Thyroid gland (tissue), 4 donors: ENCODE results near the gene NT5C2. TPM values are rescaled to one million over a fixed set of nuclear protein-coding genes. Genes with fewer than 3 reads are reported as not detected.

Source experiments
- DNase-seq, 2 donors: peaks; one replicate each; pipeline ENCODE4 v3.0.0-alpha.2; 2019
- H3K27ac ChIP-seq, 3 donors: fragments of 200-600 bp; sonication (generic); 1 replicate in 2 of 3; 2 replicates in 1 of 3; pipeline ENCODE4 v1.5.1; 2016 to 2019; ENCODE audit warnings: mild to moderate bottlenecking in 1 of 3, moderate library complexity in 1 of 3
- H3K27me3 ChIP-seq: fragments of 200-600 bp; sonication (generic); one replicate; pipeline ENCODE4 v1.5.1; 2019
- H3K36me3 ChIP-seq, 2 donors: fragments of 200-600 bp; sonication (generic); one replicate each; pipeline ENCODE4 v1.5.1; 2016 to 2019
- H3K4me1 ChIP-seq, 2 donors: fragments of 200-600 bp; sonication (generic); one replicate each; pipeline ENCODE4 v1.5.1; 2017 to 2019
- H3K4me3 ChIP-seq, 3 donors: fragments of 200-600 bp; sonication (generic); replicated peaks in 1 of 3; 1 replicate in 2 of 3; 2 replicates in 1 of 3; pipeline ENCODE4 v1.5.1; 2016; ENCODE audit warnings: mild to moderate bottlenecking in 1 of 3
- H3K9me3 ChIP-seq: fragments of 200-600 bp; sonication (generic); one replicate; pipeline ENCODE4 v1.5.1; 2017
- CTCF ChIP-seq, 6 experiments: fragments of 200-600 bp in 3 of 6; fragments of 450-650 bp in 3 of 6; sonication (generic) in 3 of 6; IDR thresholded peaks; one replicate each; pipeline ENCODE4 v1.5.1; 2016 to 2019; ENCODE audit warnings: antibody characterized with exemption in 6 of 6, mild to moderate bottlenecking in 2 of 6, inconsistent platforms in 1 of 6, moderate library complexity in 1 of 6
- POLR2A ChIP-seq, 2 donors: fragments of 450-650 bp; IDR thresholded peaks; one replicate each; pipeline ENCODE4 v1.6.1; 2017; ENCODE audit warnings: antibody characterized with exemption in 2 of 2, mild to moderate bottlenecking in 2 of 2, moderate library complexity in 1 of 2
- WGBS, 2 donors: methylation state at CpG; one replicate each; pipeline ENCODE4 v1.1.5; 2017; 5-methylcytosine and 5-hydroxymethylcytosine counted together
- intact Hi-C: fragments of 100-400 bp; cut with DNase I; formaldehyde crosslinking; loops from one replicate; pipeline ENCODE4 v1.15.1; 2023
- total RNA-seq, 4 donors: library from RNA; depleted of rRNA; stranded (reverse); fragments of >200 nt; gene quantifications; one replicate each; pipeline ENCODE4 v1.2.3, GENCODE V29; 2016

NT5C2 gene
- total RNA-seq, 4 donors from 2014 or later, result 194 to 238 (median 214) TPM

GRCh38 chr10:103082683-103083082, 110.4 kb downstream of the NT5C2 start:
- no peak for TF ChIP-seq POLR2A (IDR thresholded peaks at IDR 0.05)
- TF ChIP-seq CTCF (IDR thresholded peaks at IDR 0.05), result no peak
- 100% methylated on average over 1 of the region's 1 CpG for WGBS, 2 donors
- no peak overlapping the region for H3K4me3 ChIP-seq
- no peaks in the 10 kb centered on the region for H3K27me3 ChIP-seq
- peaks cover 4 to 26% of the 10 kb centered on the region in 2 donors for H3K36me3 ChIP-seq
- intact Hi-C loops, result no loop called here
- DNase-seq, result no peak
- H3K27ac ChIP-seq, result no peak overlapping the region
- no peaks in the 10 kb centered on the region for H3K4me1 ChIP-seq
- no peaks in the 10 kb centered on the region for H3K9me3 ChIP-seq

- no peak overlapping the region for H3K4me3 ChIP-seq
- peaks cover 0 to 12% of the 10 kb centered on the region in 2 donors for H3K36me3 ChIP-seq
- no peak for TF ChIP-seq CTCF (IDR thresholded peaks at IDR 0.05)
- no peaks in the 10 kb centered on the region for H3K27me3 ChIP-seq
- H3K27ac ChIP-seq, result no peak overlapping the region
- DNase-seq, result peak in 1 of 2 donors; percentile 21
- intact Hi-C loops, result no loop called here
- 96 to 100% methylated on average over 1 to 4 of the region's 4 CpGs for WGBS, 2 donors
- no peaks in the 10 kb centered on the region for H3K4me1 ChIP-seq
- no peaks in the 10 kb centered on the region for H3K9me3 ChIP-seq
Measured at GRCh38 chr10:103080891-103081581, 112.0 kb downstream of the NT5C2 start.

- H3K27ac ChIP-seq, result no peak overlapping the region
- no peak for DNase-seq
- H3K4me3 ChIP-seq, result no peak overlapping the region
- intact Hi-C loops, result loop anchor here (10.0 kb wide), 1 partner anchor 165 kb away; the partner anchor contains the start of gene RPEL1
- H3K9me3 ChIP-seq, result no peaks in the 10 kb centered on the region
- 86 to 89% methylated on average over 8 to 11 of the region's 11 CpGs for WGBS, 2 donors
- H3K27me3 ChIP-seq, result no peaks in the 10 kb centered on the region
- H3K36me3 ChIP-seq, result peaks cover 0 to 1% of the 10 kb centered on the region in 2 donors
- H3K4me1 ChIP-seq, result no peaks in the 10 kb centered on the region
- no peak for TF ChIP-seq CTCF (IDR thresholded peaks at IDR 0.05)
- TF ChIP-seq POLR2A (IDR thresholded peaks at IDR 0.05), result no peak
Measured at GRCh38 chr10:103079946-103080345, 113.1 kb downstream of the NT5C2 start.

- no peak for DNase-seq
- Histone ChIP-seq H3K36me3 (no peaks in the 10 kb centered on the region), H3K4me1 (no peaks in the 10 kb centered on the region), H3K9me3 (no peaks in the 10 kb centered on the region), H3K27ac (no peak overlapping the region), H3K4me3 (no peak overlapping the region), H3K27me3 (no peaks in the 10 kb centered on the region)
- intact Hi-C loops, result loop anchor here (10.0 kb wide), 1 partner anchor 166 kb away; the partner anchor contains the start of gene RPEL1
- 99 to 100% methylated on average over 5 to 7 of the region's 7 CpGs for WGBS, 2 donors
- TF ChIP-seq POLR2A (IDR thresholded peaks at IDR 0.05) (no peak), CTCF (IDR thresholded peaks at IDR 0.05) (no peak)
Measured at GRCh38 chr10:103079100-103079499, 114.0 kb downstream of the NT5C2 start.

- DNase-seq, result no peak
- no peaks in the 10 kb centered on the region for H3K9me3 ChIP-seq
- WGBS, 2 donors, result 95 to 96% methylated on average over 13 to 14 of the region's 14 CpGs
- H3K27me3 ChIP-seq, result no peaks in the 10 kb centered on the region
- no peaks in the 10 kb centered on the region for H3K36me3 ChIP-seq
- no peak overlapping the region for H3K4me3 ChIP-seq
- intact Hi-C loops, result loop anchor here (10.0 kb wide), 1 partner anchor 166 kb away; the partner anchor contains the start of gene RPEL1
- TF ChIP-seq POLR2A (IDR thresholded peaks at IDR 0.05) (no peak), CTCF (IDR thresholded peaks at IDR 0.05) (no peak)
- H3K4me1 ChIP-seq, result no peaks in the 10 kb centered on the region
- no peak overlapping the region for H3K27ac ChIP-seq
Measured at GRCh38 chr10:103078676-103079075, 114.4 kb downstream of the NT5C2 start.
